ENCODE data around the gene KRCC1.
"Not testable (repeated sequence)": the region's sequence is repeated elsewhere in the genome, so short reads cannot be mapped to it uniquely, and the experiment has no call there.

KRCC1 gene

GRCh38 chr2:88042476-88042875 is 13.1 kb downstream of the KRCC1 start:
- DNase-seq (ENCODE audit: low read depth, low spot score) = no peak

GRCh38 chr2:88038263-88039105 is 17.1 kb downstream of the KRCC1 start:
- DNase-seq (ENCODE audit: low read depth, low spot score) = peak; percentile 73

- no peak for DNase-seq (ENCODE audit: low read depth, low spot score)
Measured at GRCh38 chr2:88036606-88037005, 19.0 kb downstream of the KRCC1 start.

GRCh38 chr2:88036182-88036581 is 19.4 kb downstream of the KRCC1 start:
- no peak for DNase-seq (ENCODE audit: low read depth, low spot score)

GRCh38 chr2:88032070-88032702 is 23.4 kb downstream of the KRCC1 start:
- no peak for DNase-seq (ENCODE audit: low read depth, low spot score)

GRCh38 chr2:88028931-88029330 is 26.7 kb downstream of the KRCC1 start:
- DNase-seq (ENCODE audit: low read depth, low spot score) = no peak

- DNase-seq (ENCODE audit: low read depth, low spot score) = no peak
Measured at GRCh38 chr2:88027697-88028389, 27.7 kb downstream of the KRCC1 start.

GRCh38 chr2:88024509-88024908 is 31.1 kb downstream of the KRCC1 start:
- no peak for DNase-seq (ENCODE audit: low read depth, low spot score)

- no peak for DNase-seq (ENCODE audit: low read depth, low spot score)
Measured at GRCh38 chr2:88022669-88022921, 33.0 kb downstream of the KRCC1 start.

- DNase-seq (ENCODE audit: low read depth, low spot score) = no peak
Measured at GRCh38 chr2:88019985-88020384, 35.6 kb downstream of the KRCC1 start.

GRCh38 chr2:88018909-88019308 is 36.7 kb downstream of the KRCC1 start:
- DNase-seq (ENCODE audit: low read depth, low spot score) = no peak

GRCh38 chr2:88018077-88018805 is 37.3 kb downstream of the KRCC1 start:
- DNase-seq (ENCODE audit: low read depth, low spot score) = not testable (repeated sequence)

GRCh38 chr2:88017780-88018038 is 37.9 kb downstream of the KRCC1 start:
- not testable (repeated sequence) for DNase-seq (ENCODE audit: low read depth, low spot score)

GRCh38 chr2:88016960-88017779 is 38.4 kb downstream of the KRCC1 start:
- no peak for DNase-seq (ENCODE audit: low read depth, low spot score)

GRCh38 chr2:88016086-88016959 is 39.3 kb downstream of the KRCC1 start, which contains the start of gene RNU2-63P:
Gene RNU2-63P (minus strand): TSS chr2:88016547.
- DNase-seq (ENCODE audit: low read depth, low spot score) = peak; percentile 67

- no peak for DNase-seq (ENCODE audit: low read depth, low spot score)
Measured at GRCh38 chr2:88011011-88011410, 44.6 kb downstream of the KRCC1 start.

GRCh38 chr2:88010136-88010535 is 45.4 kb downstream of the KRCC1 start:
- no peak for DNase-seq (ENCODE audit: low read depth, low spot score)

GRCh38 chr2:88006912-88007439 is 48.6 kb downstream of the KRCC1 start:
- DNase-seq (ENCODE audit: low read depth, low spot score) = no peak

GRCh38 chr2:88005776-88006175 is 49.8 kb downstream of the KRCC1 start:
- DNase-seq (ENCODE audit: low read depth, low spot score) = no peak

- peak; percentile 13 for DNase-seq (ENCODE audit: low read depth, low spot score)
Measured at GRCh38 chr2:88003074-88003755, 52.4 kb downstream of the KRCC1 start.

Measured in smooth muscle cell of the brain vasculature (primary cell).